ENCODE data around the gene NUP210.

The NUP210 gene

DNA sequence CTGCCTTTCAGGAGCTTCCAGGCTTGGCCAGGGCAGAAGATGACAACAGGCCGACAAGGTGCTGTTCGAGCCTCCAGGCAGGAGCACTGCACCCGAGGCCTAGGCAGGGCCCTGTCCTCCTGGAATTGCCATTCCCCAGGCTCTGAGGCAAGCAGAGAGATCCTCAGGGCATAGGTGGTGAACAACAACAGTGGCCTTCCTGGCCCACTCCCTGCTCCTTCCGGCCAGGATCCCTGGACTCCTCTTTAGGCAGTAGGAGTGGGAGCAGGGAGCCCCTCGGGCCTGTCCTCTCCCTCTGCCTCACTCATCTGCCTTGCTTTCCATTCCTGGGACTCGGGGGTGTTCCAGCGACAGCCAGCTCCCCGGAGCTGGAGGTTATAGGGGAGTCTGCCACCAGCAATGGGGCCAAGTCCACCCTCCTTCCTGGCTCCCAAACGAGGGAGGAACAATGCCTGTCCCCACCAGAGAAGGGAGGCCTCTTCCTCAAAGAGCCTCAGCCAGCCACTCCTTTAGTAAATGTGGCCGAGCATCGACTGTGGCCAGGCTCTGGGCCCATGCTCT lies 135.0 kb downstream of the NUP210 start:
- FAIRE-seq, result no peak

DNA sequence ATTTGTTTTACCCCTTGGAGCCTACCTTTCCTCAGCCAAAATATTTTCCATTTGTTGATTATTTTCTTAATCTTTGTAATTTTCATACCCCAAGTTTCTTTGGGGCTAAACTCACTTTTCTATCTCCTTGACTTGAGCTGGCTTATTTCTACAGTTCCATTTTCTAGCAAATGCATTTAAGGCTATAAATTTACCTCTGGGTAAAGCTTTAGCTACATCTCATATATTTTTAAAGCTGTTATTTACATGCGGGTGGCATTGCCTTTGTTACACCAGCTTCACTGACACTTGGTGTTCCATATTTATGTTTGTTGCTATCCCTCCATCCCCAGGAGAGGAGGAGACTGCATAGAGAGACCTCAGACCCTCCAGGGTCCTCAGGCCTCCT lies 136.3 kb downstream of the NUP210 start:
- FAIRE-seq, result no peak

DNA sequence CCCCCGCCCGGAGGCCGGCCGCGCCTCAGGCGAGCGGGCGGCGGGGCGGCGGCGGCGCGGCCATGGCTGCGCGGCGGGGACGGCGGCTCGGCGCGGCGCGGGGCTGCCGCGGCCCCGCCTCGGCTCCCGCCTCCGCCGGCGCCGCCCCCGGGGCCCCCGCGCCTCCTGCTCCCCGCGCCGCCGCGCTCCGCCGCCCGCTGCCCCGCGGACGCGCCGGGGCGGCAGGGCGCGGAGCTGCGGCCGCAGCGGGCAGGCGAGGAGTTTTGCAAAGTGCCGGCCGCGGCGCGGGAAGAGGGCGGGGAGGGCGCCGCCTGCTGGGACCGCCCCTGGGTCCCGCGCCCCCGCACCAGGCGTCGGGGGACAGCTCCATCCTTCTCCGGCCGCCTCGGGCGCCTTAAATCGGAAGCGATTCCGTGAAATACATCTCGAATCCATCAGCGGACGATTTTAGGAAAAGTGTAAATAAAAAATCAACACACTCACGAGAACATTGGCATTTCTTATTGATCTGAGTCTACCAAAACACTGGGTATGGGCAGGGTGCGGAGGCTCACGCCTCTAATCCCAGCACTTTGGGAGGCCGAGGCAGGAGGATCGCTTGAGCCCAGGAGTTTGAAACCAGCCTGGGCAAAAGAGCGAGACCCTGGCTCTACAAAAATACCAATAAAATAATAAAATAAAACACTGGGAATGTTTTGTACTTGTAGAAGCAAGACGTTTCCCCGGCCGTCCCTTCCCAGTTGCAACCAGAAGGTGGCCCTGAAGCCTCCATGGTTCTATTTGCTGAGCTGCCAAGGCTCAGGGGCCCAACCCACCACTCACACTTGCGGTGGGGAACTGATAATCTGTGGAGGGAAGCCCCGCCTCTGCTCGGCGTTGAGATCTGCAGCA lies 136.9 kb downstream of the NUP210 start:
- no peak for FAIRE-seq

DNA sequence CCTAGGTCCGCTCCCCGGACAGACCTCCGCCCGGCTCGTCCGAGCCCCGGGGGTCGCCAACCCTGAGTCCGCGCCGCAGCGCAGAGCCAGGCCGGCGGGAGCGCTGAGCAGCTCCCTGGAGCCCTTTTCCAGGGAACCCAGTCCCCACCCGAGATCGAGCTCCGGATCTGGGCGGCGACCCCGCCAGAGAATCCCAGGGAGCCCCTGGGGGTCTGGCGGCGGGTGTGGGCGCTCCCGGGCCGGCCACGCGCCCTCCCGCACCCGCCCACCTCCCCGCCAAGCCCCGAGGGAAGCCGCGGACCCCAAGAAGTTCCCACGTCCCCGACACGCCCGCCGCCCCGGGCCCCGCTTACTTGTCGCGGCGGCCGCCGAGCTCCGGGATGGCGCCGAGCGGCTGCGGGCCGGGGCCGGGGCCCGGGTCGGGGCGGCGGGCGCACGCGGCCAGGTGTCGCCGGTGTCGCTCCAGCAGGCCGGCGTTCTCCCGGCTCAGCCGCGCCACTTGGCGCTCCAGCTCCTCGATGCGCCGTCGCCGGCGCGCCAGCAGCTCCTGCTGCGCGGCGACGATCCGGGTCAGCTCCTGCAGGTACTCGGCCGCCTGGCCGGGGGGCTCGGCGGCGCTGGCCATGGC lies 137.7 kb downstream of the NUP210 start:
- FAIRE-seq, result no peak

DNA sequence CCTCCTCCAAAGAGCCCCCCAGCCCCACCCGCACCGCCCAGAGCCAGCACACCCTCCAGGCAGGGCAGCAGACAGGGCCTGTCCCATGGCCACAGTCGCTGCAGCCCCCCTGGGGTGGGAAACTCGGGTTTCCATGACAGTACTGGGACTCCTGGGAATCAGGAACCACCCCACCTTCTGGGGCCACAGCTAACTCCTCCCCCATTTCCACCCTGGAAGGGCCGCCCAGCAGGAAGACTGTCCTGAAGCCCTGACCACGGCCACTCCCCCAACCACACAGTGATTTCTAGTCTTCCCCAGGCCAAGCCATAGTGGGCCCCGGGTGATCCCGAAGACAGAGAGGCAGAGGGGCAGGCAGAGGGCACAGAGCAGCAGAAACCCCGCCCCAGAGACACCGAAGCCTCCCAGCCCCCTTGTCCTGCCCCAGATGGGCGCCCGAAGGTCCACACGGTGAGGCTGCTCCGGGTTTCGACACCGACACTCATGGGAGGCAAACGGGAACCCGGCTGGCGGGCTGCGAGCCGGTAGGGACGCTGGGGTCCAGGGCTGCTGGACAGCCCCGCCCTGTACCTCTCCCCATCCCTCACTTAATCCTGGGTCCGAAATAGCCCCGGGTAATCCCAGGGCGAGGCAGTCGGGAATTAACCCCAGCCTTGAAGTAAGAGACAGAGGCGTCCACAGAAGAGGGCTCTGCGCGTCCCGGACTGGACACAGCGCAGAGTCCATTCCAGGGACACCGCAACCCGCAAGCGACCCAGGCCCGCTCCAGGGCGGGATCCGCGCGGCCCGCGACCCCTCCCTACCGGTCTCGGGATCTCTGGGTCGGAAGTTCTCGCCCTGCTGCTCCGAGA lies 138.4 kb downstream of the NUP210 start:
- no peak for FAIRE-seq

DNA sequence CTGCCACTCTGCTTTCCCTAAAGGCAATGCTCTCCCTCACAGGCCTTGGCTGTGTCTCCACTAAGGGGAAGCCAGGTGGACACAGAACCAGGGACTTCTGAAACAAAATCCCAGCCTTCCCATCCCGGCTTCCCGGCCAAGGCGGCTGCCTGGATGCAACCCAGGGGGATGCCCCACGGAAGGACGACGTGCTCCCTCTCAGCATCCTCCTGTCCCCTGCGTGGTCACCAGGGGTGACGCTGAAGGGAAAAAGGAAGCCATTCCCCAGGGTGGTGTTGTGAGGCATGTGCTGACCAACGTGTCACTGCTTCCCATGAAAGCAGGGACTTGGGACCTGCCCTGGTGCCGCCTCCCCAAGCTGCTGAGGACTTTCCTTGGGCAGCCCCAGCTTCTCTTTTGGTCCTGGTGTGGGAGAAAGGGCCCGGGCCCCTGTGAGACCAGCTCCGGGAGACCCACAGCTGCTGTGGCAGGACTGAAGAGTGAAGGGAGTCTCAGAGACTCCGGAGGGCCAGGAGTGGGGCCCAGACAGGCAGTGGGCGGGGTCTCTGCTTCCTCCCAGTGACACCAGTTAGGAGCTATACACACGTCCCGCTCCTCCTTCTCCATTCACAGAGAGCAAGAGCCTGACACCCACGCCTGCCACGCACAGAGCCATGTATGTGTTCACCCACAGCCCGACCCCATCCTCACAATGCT lies 139.2 kb downstream of the NUP210 start:
- FAIRE-seq, result no peak

DNA sequence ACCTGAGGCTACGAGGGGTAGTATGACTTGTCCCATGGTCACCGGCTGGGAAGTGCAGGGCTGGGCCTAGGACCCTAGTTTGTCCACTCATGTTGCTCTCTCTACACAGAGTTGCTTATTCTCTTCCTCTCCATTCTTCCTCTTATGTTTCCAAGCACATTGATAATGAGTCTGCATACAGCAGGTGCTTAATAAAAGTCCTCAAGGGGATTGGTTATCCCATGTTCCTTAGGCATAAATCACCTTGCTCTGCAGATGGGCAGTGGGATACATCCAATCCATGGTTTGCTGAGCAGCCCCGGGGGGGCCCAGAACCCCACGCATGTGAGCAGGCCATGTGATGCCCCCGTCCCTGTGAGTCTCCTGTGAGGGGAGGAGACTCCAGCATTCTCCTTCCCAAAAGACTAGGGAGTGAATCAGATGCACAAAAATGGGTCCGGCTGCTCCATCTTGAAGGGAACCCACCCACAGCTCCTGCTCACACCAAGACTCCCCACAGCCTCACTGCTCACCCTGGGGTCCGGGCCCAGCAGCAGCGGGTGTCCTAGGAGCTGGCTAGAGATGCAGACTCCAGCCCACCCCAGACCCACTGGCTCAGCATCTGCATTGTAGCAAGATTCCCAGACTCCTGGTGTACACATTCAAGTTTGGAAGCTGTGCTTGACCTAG lies 139.9 kb downstream of the NUP210 start:
- FAIRE-seq, result no peak

DNA sequence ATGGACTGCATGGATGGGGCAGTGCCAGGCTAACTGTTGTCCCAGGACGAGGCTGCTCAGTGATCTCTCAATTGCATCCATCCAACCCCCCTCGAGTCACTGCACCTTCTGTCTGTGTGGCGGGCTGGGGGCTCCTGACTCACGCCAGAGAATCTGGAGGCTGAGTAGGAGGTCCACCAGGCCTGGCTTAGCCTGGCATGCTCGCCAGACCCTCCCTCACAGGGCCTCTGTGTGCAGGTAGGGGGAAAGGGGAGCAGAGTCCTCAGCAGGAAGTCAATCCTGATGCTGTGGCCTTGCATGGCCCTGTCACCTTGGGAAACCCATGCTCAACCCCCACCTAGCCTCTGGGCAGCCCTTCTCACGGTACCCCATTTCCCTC lies 140.6 kb downstream of the NUP210 start:
- FAIRE-seq, result no peak

DNA sequence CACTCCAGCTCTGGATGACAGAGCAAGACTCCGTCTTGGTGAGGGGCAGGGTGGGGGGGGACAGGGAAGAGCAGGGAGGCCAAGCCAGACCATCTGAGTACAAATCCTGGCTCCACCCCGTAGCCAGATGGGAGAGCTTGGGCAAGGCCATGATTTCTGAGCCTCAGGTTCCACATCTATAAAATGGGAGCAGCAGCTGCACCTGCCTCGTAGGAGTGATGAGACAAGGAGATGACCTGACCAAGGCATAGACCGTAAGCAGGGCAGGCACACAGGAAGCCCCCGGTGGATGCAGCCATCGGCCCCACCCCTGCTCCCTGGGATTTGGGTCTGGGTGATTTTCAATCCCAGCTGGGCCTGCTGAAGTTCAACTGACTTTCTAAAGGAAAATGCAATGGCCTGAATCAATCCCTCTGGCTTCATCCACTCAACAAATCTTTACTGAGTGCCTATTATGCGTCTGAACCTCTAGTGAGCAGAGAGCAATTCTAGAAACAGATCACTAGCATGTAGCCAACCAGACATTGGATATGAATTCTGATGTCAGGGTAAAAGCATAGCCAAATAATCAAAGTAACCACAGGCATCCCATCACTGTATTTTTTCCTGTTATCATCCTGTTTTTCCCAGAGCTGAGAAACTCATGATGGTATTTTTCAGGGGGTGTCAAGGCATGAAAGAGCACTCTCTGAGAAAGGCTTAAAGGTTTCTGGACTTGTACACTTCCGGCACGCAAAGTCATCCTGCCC lies 141.2 kb downstream of the NUP210 start:
- FAIRE-seq, result no peak

DNA sequence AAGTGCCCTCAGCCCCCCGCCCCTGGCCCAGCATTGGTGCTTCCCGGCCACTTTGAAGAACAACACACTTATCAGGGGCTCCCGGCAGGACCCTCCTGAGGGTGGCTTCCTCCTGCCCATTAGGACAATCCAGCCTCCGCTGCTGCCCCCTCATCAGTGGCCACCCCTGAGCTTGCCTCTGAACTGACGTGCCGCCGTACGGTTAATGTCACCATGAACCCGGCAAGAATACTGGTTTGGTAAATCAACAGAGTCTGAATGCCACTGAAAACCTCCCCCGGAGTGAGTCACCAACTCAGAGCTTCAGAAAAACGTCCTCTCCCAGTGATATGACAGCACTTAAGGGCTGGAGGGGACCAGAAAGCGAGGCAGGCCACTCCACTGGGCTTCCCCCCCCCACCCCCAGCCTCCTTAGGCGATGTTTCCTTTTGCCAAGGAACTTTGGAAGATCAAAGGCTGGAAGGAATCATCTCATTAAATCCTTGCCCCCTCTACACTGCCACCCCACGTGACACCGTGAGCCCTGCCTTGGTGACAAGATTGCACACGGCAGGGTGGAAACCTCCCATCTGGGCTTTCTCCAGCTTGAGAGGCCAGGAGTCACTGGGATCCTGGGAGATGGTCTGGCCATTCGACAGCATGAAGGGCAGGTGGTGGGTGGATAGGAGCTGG lies 142.1 kb downstream of the NUP210 start:
- FAIRE-seq, result no peak

DNA sequence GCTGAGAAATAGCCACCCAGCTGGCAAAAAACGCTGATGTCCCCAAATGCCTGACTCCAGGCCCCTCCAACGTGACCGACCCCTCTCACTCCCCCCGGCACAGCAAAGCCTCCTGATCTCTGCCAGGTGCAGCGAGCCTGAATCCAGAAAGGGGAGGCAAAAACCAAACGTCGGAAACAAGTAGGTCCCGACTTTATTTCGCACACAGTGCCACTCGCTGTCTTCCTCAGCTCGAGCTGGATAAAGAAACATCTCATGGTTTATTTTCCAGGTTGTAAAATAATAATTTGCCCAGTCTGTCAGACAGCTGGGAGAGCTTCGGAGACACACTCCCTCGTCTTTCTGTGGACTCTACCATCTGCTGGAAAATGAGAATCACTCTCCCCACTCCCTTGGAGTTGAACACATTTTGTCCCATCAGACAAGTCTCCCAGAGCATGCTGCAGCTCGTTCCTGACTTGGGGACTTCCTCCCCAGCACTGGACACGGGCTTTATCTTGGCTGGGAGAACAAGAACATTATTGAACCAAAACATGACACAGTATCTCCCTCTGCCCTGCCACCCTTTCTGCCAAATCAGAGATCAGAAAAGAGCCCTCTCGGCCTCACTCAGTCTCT lies 142.8 kb downstream of the NUP210 start:
- FAIRE-seq, result no peak

DNA sequence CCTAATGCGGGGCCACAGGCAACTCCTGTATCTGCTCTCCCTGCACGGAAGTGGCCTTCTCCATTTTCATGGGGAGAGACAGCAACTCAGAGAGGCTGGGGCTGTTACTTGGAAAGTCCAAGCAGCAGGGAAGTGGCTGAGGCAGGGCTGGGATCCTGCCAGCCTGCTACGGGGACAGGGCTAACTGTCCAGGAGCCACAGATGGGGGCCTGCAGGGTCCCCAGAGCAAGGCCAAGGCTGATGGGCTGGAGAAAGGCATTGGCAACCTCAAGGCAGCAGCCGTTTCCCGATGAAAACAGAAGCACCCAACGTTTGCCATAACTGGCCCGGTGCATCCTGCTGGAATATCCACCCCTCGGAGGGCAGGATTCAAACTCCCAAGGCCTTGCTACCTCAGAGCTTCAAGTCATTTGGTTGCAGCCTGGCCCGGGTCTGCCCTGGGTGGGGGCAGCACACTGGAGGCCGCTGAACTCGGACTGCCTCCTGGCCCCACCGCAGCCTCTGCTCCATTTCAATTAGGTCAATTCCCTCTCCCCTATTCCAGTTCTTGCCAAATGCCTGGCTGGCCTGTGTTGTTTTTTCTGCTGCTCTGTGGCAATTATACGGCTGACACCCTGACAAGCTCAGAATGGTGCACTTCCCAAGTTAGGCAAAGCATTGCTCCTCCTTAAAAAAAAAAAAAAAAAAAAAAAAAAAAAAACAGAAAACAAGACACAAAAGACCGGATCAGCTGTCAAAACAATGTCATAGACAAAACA lies 143.5 kb downstream of the NUP210 start:
- no peak for FAIRE-seq

DNA sequence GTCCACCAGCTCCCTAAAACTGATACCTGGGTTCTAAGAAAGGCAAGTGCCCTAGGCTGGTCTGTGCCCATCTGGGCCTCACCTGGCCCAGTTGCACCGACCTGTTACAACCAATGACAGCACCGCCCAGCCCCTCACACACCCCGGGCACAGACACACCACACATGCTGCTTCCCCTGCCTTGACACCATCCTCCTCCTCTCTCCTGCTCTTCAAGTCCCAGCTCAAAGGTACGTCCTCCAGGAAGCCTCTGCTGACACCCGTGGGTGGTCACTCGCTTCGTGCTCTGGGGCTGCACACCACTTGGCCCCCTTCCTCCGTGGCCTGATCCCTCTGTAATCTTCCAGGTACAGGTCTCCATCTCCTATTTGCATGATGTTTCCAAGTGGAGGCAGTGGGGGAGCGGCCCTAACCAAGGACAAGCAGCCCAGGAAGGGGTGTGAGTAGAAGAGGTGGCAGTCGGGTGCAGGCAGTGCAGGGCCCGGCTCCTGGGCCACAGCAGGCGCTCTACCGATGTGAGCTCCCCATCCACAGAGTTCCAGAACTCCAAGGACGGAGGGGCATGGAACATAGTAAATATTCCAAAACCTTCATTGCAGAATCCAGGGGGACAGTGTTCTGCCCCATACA lies 144.6 kb downstream of the NUP210 start:
- FAIRE-seq, result no peak

DNA sequence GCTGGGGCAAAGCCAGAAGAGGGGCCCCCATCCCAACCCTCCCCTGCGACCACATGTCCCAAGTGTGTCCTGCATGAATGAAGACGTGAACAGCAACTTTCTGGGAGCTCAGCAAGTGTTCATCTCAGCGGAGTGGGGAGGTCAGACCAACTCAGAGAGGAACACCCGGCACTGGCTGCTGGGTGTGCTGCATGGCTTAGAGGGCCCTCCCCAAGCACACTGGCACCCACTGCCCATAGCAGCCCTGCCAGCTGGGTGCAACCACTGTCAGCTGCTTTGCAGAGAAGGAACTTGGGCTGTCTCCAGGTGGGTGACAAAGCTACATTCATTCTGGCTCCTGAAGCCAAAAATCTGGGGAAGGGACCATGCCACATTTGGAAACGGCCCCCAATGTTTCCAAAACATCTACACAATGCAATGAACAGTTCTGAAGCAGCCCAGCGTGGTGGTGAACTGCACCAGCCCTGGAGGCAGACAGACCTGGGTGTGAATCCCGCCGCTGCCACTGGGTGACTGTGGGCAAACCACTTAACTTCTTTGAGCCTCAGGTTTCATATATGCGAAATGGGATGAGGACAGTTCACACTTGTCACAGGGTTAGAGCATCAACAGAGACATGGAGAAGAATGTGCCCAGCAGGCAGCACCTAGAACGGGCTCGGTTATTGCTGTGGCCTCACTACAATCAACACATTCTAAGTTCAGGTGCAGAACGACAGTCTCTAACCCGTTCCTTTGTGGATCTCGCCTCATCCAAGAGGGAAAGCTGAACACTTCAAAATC lies 145.4 kb downstream of the NUP210 start:
- FAIRE-seq, result no peak

DNA sequence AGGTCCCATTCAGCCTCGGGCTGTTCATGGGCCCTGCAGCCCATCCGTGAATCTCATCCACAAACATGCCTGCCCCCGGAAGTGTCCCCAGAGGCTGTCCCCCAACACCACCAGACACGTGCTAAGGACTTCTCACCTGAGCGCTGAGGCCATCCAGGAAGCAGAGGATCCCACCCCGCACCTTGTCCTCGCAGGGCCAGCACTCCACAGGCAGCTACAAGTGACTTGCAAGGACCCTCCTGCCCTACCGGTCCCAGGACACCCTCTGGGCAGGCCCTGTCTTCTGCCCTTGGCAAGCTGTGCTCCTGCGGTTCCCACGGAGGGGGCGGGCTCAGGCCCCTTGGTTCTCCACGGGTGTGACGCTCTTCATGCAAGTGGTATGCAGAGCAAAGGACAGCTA lies 146.0 kb downstream of the NUP210 start:
- FAIRE-seq, result no peak

DNA sequence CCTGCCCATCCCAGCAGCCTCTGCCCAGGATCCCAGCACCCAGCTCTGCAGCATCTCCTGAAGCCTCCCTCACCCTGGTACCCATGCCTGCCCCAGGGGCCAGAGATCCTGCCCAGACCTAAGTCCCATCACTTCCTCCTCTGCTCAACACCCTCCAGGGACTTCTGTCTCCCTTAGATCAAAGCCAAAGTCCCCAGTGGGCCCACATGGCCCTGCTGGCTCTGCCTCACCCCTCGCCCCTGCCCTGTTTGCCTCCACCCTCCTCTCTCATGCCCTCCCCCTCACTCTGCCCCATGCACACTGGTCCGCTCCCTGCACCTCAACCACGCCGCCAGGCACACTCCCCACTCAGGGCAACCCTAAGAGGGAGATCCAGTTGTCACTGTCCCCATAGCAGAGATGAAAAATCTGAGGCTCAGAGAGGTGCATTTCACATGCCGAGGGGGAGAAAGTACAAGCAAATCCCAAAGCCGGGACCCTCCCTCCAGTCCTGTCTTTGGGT lies 146.5 kb downstream of the NUP210 start:
- no peak for FAIRE-seq

DNA sequence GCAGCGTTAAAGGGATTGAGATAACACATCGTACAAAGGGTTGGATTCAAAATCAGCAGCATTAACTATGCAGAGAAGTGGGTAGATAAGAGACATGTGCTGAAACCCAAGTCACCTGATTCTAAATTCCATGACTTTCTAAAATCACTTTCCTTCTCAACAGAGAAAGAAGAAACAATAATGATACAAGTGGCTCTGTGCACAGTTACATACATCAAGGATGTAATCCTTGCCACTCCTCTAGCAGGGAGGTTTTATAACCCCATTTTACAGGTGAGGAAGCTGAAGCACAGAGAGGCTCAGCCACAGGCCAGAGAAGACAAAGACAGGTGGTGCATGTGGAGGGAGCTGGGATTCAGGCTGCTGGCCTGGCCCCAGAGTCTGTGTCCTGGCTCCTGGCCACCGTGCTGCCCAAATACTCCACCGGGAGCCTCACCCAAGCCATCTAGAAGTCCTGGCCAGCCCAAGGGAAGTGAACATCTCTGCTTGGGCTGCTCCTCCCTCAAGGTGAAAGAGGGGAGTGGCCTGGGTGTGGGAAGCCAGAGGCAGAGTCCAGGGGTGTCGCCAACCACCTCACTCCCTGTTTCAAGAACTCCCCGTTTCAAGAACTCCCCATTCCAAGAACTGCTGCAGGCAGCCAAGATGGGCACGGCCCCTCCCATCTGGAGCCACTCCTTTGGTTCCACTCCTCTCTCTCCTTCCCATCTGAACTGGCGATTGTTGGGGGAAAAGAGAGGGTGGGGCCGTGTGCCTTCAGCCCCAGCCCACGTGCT lies 147.1 kb downstream of the NUP210 start:
- FAIRE-seq, result no peak

Measured in A204.1 (cell line).